Fibroblast of villous mesenchyme (primary cell): ENCODE measurements around the gene TBCC. TPM values are rescaled to one million over a fixed set of nuclear protein-coding genes. Genes with fewer than 3 reads are reported as not detected.

Experiments
- DNase-seq: peaks from one replicate; pipeline ENCODE4 v3.0.0-alpha.2; 2010; ENCODE audit warnings: low read depth
- H3K4me3 ChIP-seq: 2 replicates; pipeline ENCODE4 v1.5.1; 2011; ENCODE audit warnings: low read depth, mild to moderate bottlenecking, low read length
- CTCF ChIP-seq: IDR thresholded peaks from 2 replicates; pipeline ENCODE4 v1.5.1; 2012; ENCODE audit warnings: low read depth, mild to moderate bottlenecking, low read length; ENCODE audit not compliant: insufficient read depth
- total RNA-seq: library from RNA; depleted of rRNA; stranded (reverse); fragments of >200 nt; gene quantifications from 2 replicates; pipeline ENCODE4 v1.2.3, GENCODE V29; 2012

TBCC gene
- total RNA-seq, 1 donor: 42.3 TPM

- no peak for TF ChIP-seq CTCF
- no peak for DNase-seq
- H3K4me3 ChIP-seq: no peak overlapping the region
Measured at GRCh38 chr6:42786525-42786985, 40.7 kb upstream of the TBCC start.

GRCh38 chr6:42784717-42785498 is 39.0 kb upstream of the TBCC start:
- TF ChIP-seq CTCF: no peak
- H3K4me3 ChIP-seq: peak overlapping the region; percentile 89
- DNase-seq: no peak

- DNase-seq: no peak
- TF ChIP-seq CTCF: no peak
- H3K4me3 ChIP-seq: peak overlapping the region; percentile 89
Measured at GRCh38 chr6:42783876-42784642, 38.2 kb upstream of the TBCC start.

GRCh38 chr6:42783177-42783875 is 37.4 kb upstream of the TBCC start:
- TF ChIP-seq CTCF: no peak
- DNase-seq: peak; percentile 66
- peak overlapping the region; percentile 89 for H3K4me3 ChIP-seq

- TF ChIP-seq CTCF: no peak
- peak overlapping the region; percentile 89 for H3K4me3 ChIP-seq
- DNase-seq: peak; percentile 88
Measured at GRCh38 chr6:42782689-42783176, 36.8 kb upstream of the TBCC start.

- TF ChIP-seq CTCF: no peak
- peak within 1 kb of the TSS; percentile 89 for H3K4me3 ChIP-seq
Measured at GRCh38 chr6:42781796-42782688, 36.1 kb upstream of the TBCC start, which contains the start of gene BICRAL. Gene BICRAL, plus strand, starts transcription at chr6:42782052. Its CDS starts 39,971 bp downstream, at chr6:42822023.

More at GRCh38 chr6:42781796-42782688, 36.1 kb upstream of the TBCC start, which contains the start of gene BICRAL:
- DNase-seq: peak; percentile 88
